HepG2 (cell line): ENCODE results near the gene ZNF225. TPM values are rescaled to one million over a fixed set of nuclear protein-coding genes. Genes with fewer than 3 reads are reported as not detected.

Experiments
- EP300 ChIP-seq, 3 experiments: sonication (generic) in 1 of 3; formaldehyde crosslinking in 1 of 3; IDR thresholded peaks; 2 replicates each; pipeline versions ENCODE4 v1.5.1 to v1.6.1; 2011 to 2020; ENCODE audit warnings: low read depth in 2 of 3, low read length in 2 of 3, borderline replicate concordance in 1 of 3, improper control_type of control experiment in 1 of 3, mild to moderate bottlenecking in 1 of 3, missing genetic modification reagents in 1 of 3, moderate library complexity in 1 of 3
- FOXM1 ChIP-seq: sonication (generic); formaldehyde crosslinking; IDR thresholded peaks from 2 replicates; pipeline ENCODE4 v1.5.0; 2020; ENCODE audit warnings: missing genetic modification reagents
- HIVEP1 ChIP-seq: sonication (generic); formaldehyde crosslinking; IDR thresholded peaks from 2 replicates; pipeline ENCODE4 v1.4.0; 2020; ENCODE audit warnings: mild to moderate bottlenecking, missing genetic modification reagents
- POLR2G ChIP-seq: fragments of 200-400 bp; formaldehyde crosslinking; IDR thresholded peaks from 2 replicates; pipeline ENCODE4 v1.6.1; 2018; ENCODE audit warnings: mild to moderate bottlenecking, low read depth, low read length, moderate library complexity
- STAG1 ChIP-seq: sonication (generic); formaldehyde crosslinking; IDR thresholded peaks from 2 replicates; pipeline ENCODE4 v1.4.0; 2020; ENCODE audit warnings: missing genetic modification reagents
- ZBTB42 ChIP-seq: sonication (generic); formaldehyde crosslinking; IDR thresholded peaks from 2 replicates; pipeline ENCODE4 v1.5.0; 2020; ENCODE audit warnings: mild to moderate bottlenecking, missing genetic modification reagents
- ZFX ChIP-seq: sonication (generic); formaldehyde crosslinking; IDR thresholded peaks from 2 replicates; pipeline ENCODE4 v1.4.0; 2020; ENCODE audit warnings: mild to moderate bottlenecking, low read depth, missing genetic modification reagents, moderate library complexity
- ZNF317 ChIP-seq: sonication (generic); formaldehyde crosslinking; IDR thresholded peaks from 2 replicates; pipeline ENCODE4 v1.5.0; 2020; ENCODE audit warnings: mild to moderate bottlenecking, missing genetic modification reagents
- polyA plus RNA-seq, 8 experiments: library from polyadenylated mRNA; depleted of rRNA in 3 of 8; stranded (reverse) in 7 of 8; unstranded in 1 of 8; fragments of >200 nt; fragmentation: Illumina TruSeq in 4 of 8; extraction: Trizol in 4 of 8; gene quantifications; 2 replicates each; pipeline versions ENCODE4 v1.2.1 to v1.2.3, GENCODE V29; 2011 to 2016; ENCODE audit warnings: low read depth in 4 of 8, missing spikeins in 1 of 8, mixed read lengths in 1 of 8; ENCODE audit not compliant: insufficient read depth in 1 of 8
- total RNA-seq, 5 experiments: library from RNA; depleted of rRNA; stranded (reverse); fragments of >200 nt; fragmentation: Illumina TruSeq; extraction: Trizol; gene quantifications; 2 replicates each; pipeline ENCODE4 v1.2.3, GENCODE V29; 2016; ENCODE audit warnings: low read depth in 1 of 5
- TF ChIP-seq, protein P1 (sequence below): sonication (generic); formaldehyde crosslinking; IDR thresholded peaks from 2 replicates; pipeline ENCODE4 v1.4.0; 2020; ENCODE audit warnings: missing genetic modification reagents
- TF ChIP-seq, protein P2 (sequence below): sonication (generic); formaldehyde crosslinking; IDR thresholded peaks from 2 replicates; pipeline ENCODE4 v1.5.0; 2020; ENCODE audit warnings: missing genetic modification reagents
- TF ChIP-seq, protein P3 (sequence below): sonication (generic); formaldehyde crosslinking; IDR thresholded peaks from 2 replicates; pipeline ENCODE4 v1.5.0; 2020; ENCODE audit warnings: missing genetic modification reagents, mild to moderate bottlenecking, borderline replicate concordance
- TF ChIP-seq, protein P4 (sequence below): sonication (generic); formaldehyde crosslinking; IDR thresholded peaks from 2 replicates; pipeline ENCODE4 v1.4.0; 2020; ENCODE audit warnings: missing genetic modification reagents
- TF ChIP-seq, protein P5 (sequence below): sonication (generic); formaldehyde crosslinking; IDR thresholded peaks from 2 replicates; pipeline ENCODE4 v1.9.0; 2022; ENCODE audit warnings: low read depth, missing genetic modification reagents
- TF ChIP-seq, protein P6 (sequence below): sonication (generic); formaldehyde crosslinking; IDR thresholded peaks from 2 replicates; pipeline ENCODE4 v1.8.0; 2023; ENCODE audit warnings: mild to moderate bottlenecking, missing genetic modification reagents
- TF ChIP-seq, protein P7 (sequence below): sonication (generic); formaldehyde crosslinking; IDR thresholded peaks from 2 replicates; pipeline ENCODE4 v1.9.0; 2022; ENCODE audit warnings: missing genetic modification reagents, mild to moderate bottlenecking, borderline replicate concordance

ZNF225 gene
- total and polyA plus RNA-seq, 2 of the 13 experiments (the other 11 are each of a cell fraction or from before 2014, with no cell fraction given): 0.87 to 3.3 TPM

DNA sequence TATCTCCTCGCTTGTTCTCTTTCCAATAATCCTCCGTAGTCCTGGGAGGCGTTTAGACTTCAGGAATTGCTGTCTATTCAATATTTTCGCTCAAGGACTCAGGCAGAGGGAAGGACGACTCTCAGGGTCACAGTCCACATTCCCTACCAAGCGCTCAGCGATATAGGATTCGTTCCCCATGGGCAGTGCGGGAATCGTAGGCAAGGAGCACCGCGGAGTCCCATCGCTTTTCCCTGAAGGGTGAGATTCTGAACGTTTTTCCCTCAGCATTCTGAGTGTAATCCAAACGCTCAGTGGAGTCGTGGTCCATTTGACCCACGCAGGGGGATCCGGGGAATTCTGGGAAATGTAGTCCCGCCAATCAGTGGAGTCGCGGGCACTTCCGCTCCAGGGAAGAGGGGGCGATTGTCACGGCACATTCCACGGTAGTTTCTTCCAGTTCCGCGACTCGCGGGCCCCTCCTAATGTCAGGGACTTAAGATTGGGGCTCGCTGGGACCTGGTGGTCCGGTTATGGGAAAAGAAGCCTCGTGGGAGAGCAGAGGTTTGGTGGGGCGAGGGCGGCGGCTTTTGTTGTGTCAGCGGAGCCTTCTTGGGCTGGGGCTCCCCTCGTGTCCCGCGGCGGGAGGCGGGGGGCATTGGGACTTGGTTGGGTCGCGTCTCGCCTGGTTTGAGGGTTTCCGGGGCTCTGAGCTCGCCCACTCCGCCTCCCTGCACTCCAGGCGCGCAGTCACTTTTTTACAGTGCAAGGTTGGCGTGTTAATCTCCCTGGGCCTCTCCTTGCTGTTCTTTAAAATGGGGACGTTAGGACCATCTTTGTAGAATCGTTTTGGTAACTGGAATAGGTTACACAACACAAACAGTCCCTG, 28.2 kb downstream of the ZNF225 start, which contains the start of gene ZNF234 (continued):
- TF ChIP-seq, protein P1, sequence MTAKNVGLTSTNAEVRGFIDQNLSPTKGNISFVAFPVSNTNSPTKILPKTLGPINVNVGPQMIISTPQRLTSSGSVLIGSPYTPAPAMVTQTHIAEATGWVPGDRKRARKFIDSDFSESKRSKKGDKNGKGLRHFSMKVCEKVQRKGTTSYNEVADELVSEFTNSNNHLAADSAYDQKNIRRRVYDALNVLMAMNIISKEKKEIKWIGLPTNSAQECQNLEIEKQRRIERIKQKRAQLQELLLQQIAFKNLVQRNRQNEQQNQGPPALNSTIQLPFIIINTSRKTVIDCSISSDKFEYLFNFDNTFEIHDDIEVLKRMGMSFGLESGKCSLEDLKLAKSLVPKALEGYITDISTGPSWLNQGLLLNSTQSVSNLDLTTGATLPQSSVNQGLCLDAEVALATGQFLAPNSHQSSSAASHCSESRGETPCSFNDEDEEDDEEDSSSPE (CRISPR knock-in tag): 0 out of 2 replicates have a peak, but pooled peaks have one; percentile 61
- TF ChIP-seq FOXM1 (CRISPR knock-in tag): no peak
- peak; percentile 40; the same call in 1 of the 2 replicates for TF ChIP-seq ZBTB42 (CRISPR knock-in tag)
- TF ChIP-seq ZFX (CRISPR knock-in tag): peak; percentile 60
- TF ChIP-seq, protein P2, sequence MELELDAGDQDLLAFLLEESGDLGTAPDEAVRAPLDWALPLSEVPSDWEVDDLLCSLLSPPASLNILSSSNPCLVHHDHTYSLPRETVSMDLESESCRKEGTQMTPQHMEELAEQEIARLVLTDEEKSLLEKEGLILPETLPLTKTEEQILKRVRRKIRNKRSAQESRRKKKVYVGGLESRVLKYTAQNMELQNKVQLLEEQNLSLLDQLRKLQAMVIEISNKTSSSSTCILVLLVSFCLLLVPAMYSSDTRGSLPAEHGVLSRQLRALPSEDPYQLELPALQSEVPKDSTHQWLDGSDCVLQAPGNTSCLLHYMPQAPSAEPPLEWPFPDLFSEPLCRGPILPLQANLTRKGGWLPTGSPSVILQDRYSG (CRISPR knock-in tag): no peak
- TF ChIP-seq, protein P3, sequence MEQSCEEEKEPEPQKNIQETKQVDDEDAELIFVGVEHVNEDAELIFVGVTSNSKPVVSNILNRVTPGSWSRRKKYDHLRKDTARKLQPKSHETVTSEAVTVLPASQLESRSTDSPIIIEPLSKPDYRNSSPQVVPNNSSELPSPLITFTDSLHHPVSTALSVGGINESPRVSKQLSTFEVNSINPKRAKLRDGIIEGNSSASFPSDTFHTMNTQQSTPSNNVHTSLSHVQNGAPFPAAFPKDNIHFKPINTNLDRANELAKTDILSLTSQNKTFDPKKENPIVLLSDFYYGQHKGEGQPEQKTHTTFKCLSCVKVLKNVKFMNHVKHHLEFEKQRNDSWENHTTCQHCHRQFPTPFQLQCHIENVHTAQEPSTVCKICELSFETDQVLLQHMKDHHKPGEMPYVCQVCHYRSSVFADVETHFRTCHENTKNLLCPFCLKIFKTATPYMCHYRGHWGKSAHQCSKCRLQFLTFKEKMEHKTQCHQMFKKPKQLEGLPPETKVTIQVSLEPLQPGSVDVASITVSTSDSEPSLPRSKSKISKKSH (CRISPR knock-in tag): peak; percentile 54; the same call in 1 of the 2 replicates
- peak; percentile 86 for TF ChIP-seq POLR2G
- TF ChIP-seq, protein P4, sequence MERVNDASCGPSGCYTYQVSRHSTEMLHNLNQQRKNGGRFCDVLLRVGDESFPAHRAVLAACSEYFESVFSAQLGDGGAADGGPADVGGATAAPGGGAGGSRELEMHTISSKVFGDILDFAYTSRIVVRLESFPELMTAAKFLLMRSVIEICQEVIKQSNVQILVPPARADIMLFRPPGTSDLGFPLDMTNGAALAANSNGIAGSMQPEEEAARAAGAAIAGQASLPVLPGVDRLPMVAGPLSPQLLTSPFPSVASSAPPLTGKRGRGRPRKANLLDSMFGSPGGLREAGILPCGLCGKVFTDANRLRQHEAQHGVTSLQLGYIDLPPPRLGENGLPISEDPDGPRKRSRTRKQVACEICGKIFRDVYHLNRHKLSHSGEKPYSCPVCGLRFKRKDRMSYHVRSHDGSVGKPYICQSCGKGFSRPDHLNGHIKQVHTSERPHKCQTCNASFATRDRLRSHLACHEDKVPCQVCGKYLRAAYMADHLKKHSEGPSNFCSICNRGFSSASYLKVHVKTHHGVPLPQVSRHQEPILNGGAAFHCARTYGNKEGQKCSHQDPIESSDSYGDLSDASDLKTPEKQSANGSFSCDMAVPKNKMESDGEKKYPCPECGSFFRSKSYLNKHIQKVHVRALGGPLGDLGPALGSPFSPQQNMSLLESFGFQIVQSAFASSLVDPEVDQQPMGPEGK (CRISPR knock-in tag): peak; percentile 62
- TF ChIP-seq, protein P5, sequence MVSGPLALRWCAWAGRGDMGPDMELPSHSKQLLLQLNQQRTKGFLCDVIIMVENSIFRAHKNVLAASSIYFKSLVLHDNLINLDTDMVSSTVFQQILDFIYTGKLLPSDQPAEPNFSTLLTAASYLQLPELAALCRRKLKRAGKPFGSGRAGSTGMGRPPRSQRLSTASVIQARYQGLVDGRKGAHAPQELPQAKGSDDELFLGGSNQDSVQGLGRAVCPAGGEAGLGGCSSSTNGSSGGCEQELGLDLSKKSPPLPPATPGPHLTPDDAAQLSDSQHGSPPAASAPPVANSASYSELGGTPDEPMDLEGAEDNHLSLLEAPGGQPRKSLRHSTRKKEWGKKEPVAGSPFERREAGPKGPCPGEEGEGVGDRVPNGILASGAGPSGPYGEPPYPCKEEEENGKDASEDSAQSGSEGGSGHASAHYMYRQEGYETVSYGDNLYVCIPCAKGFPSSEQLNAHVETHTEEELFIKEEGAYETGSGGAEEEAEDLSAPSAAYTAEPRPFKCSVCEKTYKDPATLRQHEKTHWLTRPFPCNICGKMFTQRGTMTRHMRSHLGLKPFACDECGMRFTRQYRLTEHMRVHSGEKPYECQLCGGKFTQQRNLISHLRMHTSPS: no peak
- TF ChIP-seq STAG1 (CRISPR knock-in tag): no peak
- TF ChIP-seq, protein P6, sequence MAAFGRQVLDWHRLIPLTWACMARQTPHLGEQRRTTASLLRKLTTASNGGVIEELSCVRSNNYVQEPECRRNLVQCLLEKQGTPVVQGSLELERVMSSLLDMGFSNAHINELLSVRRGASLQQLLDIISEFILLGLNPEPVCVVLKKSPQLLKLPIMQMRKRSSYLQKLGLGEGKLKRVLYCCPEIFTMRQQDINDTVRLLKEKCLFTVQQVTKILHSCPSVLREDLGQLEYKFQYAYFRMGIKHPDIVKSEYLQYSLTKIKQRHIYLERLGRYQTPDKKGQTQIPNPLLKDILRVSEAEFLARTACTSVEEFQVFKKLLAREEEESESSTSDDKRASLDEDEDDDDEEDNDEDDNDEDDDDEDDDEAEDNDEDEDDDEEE (CRISPR knock-in tag): no peak
- TF ChIP-seq, protein P7, sequence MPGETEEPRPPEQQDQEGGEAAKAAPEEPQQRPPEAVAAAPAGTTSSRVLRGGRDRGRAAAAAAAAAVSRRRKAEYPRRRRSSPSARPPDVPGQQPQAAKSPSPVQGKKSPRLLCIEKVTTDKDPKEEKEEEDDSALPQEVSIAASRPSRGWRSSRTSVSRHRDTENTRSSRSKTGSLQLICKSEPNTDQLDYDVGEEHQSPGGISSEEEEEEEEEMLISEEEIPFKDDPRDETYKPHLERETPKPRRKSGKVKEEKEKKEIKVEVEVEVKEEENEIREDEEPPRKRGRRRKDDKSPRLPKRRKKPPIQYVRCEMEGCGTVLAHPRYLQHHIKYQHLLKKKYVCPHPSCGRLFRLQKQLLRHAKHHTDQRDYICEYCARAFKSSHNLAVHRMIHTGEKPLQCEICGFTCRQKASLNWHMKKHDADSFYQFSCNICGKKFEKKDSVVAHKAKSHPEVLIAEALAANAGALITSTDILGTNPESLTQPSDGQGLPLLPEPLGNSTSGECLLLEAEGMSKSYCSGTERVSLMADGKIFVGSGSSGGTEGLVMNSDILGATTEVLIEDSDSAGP (CRISPR knock-in tag): peak; percentile 78; the same call in 1 of the 2 replicates
- TF ChIP-seq EP300 (IDR thresholded peaks at IDR 0.05; ENCODE audit: low read depth in 2 of 2, low read length in 2 of 2): no peak
- no peak for TF ChIP-seq EP300 (CRISPR knock-in tag; IDR thresholded peaks at IDR 0.05; ENCODE audit: borderline replicate concordance)
- TF ChIP-seq HIVEP1 (CRISPR knock-in tag): peak; percentile 34; the same call in 1 of the 2 replicates
- no peak for TF ChIP-seq ZNF317
